ENCODE data around the gene ENAM.
"Not testable (repeated sequence)": the region's sequence is repeated elsewhere in the genome, so short reads cannot be mapped to it uniquely, and the experiment has no call there.

The ENAM gene

GRCh38 chr4:70681704-70682103 is 53.2 kb downstream of the ENAM start:
- DNase-seq (ENCODE audit: low spot score): no peak
- Histone ChIP-seq H3K9me3 (ENCODE audit: severe bottlenecking) (no peaks in the 10 kb centered on the region), H3K36me3 (ENCODE audit: low read depth) (no peaks in the 10 kb centered on the region), H3K4me3 (ENCODE audit: severe bottlenecking) (no peak overlapping the region), H3K27ac (ENCODE audit: poor library complexity, severe bottlenecking) (no peak overlapping the region), H3K27me3 (ENCODE audit: insufficient read depth, poor library complexity, severe bottlenecking) (no peaks in the 10 kb centered on the region), H3K4me1 (ENCODE audit: insufficient read depth, poor library complexity, severe bottlenecking) (peaks cover 4% of the 10 kb centered on the region)
- ATAC-seq (ENCODE audit: low read depth): no peak
- no peak for TF ChIP-seq CTCF (IDR thresholded peaks at IDR 0.05; ENCODE audit: poor library complexity, severe bottlenecking)

GRCh38 chr4:70682142-70682541 is 53.6 kb downstream of the ENAM start:
- not testable (repeated sequence) for H3K4me3 ChIP-seq (ENCODE audit: severe bottlenecking); DNase-seq (ENCODE audit: low spot score); H3K27ac ChIP-seq (ENCODE audit: poor library complexity, severe bottlenecking); H3K27me3 ChIP-seq (ENCODE audit: insufficient read depth, poor library complexity, severe bottlenecking); H3K36me3 ChIP-seq (ENCODE audit: low read depth); H3K9me3 ChIP-seq (ENCODE audit: severe bottlenecking); H3K4me1 ChIP-seq (ENCODE audit: insufficient read depth, poor library complexity, severe bottlenecking); ATAC-seq (ENCODE audit: low read depth)

GRCh38 chr4:70687392-70687791 is 58.8 kb downstream of the ENAM start:
- ATAC-seq (ENCODE audit: low read depth) (no peak), DNase-seq (ENCODE audit: low spot score) (no peak)
- Histone ChIP-seq H3K9me3 (ENCODE audit: severe bottlenecking) (no peaks in the 10 kb centered on the region), H3K4me1 (ENCODE audit: insufficient read depth, poor library complexity, severe bottlenecking) (peaks cover 17% of the 10 kb centered on the region), H3K27me3 (ENCODE audit: insufficient read depth, poor library complexity, severe bottlenecking) (no peaks in the 10 kb centered on the region), H3K27ac (ENCODE audit: poor library complexity, severe bottlenecking) (peak overlapping the region; percentile 66), H3K36me3 (ENCODE audit: low read depth) (peaks cover 25% of the 10 kb centered on the region), H3K4me3 (ENCODE audit: severe bottlenecking) (peak overlapping the region; percentile 71)
- no peak for TF ChIP-seq CTCF (IDR thresholded peaks at IDR 0.05; ENCODE audit: poor library complexity, severe bottlenecking)

- ATAC-seq (ENCODE audit: low read depth) (peak; percentile 96), DNase-seq (ENCODE audit: low spot score) (peak; percentile 91)
- Histone ChIP-seq H3K4me1 (ENCODE audit: insufficient read depth, poor library complexity, severe bottlenecking) (peaks cover 17% of the 10 kb centered on the region), H3K27ac (ENCODE audit: poor library complexity, severe bottlenecking) (peak within 1 kb of the TSS; percentile 66), H3K36me3 (ENCODE audit: low read depth) (peaks cover 25% of the 10 kb centered on the region), H3K4me3 (ENCODE audit: severe bottlenecking) (peak within 1 kb of the TSS; percentile 71), H3K9me3 (ENCODE audit: severe bottlenecking) (no peaks in the 10 kb centered on the region), H3K27me3 (ENCODE audit: insufficient read depth, poor library complexity, severe bottlenecking) (no peaks in the 10 kb centered on the region)
- TF ChIP-seq CTCF (IDR thresholded peaks at IDR 0.05; ENCODE audit: poor library complexity, severe bottlenecking): peak; percentile 98
Measured at GRCh38 chr4:70687821-70688794, 59.6 kb downstream of the ENAM start, which contains the start of gene UTP3. TSS of gene UTP3 (plus strand) at chr4:70688532. CDS start at chr4:70688678, 146 bp downstream.

GRCh38 chr4:70688795-70689231 is 60.3 kb downstream of the ENAM start:
- TF ChIP-seq CTCF (IDR thresholded peaks at IDR 0.05; ENCODE audit: poor library complexity, severe bottlenecking): no peak
- peak; percentile 1; the same call in 1 of the 3 replicates for ATAC-seq (ENCODE audit: low read depth)
- no peak for DNase-seq (ENCODE audit: low spot score)
- Histone ChIP-seq H3K27ac (ENCODE audit: poor library complexity, severe bottlenecking) (peak overlapping the region; percentile 66), H3K9me3 (ENCODE audit: severe bottlenecking) (no peaks in the 10 kb centered on the region), H3K4me1 (ENCODE audit: insufficient read depth, poor library complexity, severe bottlenecking) (peaks cover 17% of the 10 kb centered on the region), H3K4me3 (ENCODE audit: severe bottlenecking) (peak overlapping the region; percentile 71), H3K27me3 (ENCODE audit: insufficient read depth, poor library complexity, severe bottlenecking) (no peaks in the 10 kb centered on the region), H3K36me3 (ENCODE audit: low read depth) (peaks cover 25% of the 10 kb centered on the region)

Measured in RWPE2 (cell line).